GM19351 (cell line): ENCODE measurements around the gene TTC33.

Experiments
- ATAC-seq: cut with Tn5 transposase; IDR thresholded peaks from one replicate; pipeline ENCODE4 v1.9.1; 2021; ENCODE audit warnings: mild to moderate bottlenecking, moderate library complexity; ENCODE audit not compliant: unreplicated experiment

Gene TTC33

GRCh38 chr5:40618926-40619325 lies 136.8 kb downstream of the TTC33 start:
- no peak for ATAC-seq

- peak; percentile 93 for ATAC-seq
These were observed 139.0 kb downstream of the TTC33 start for GRCh38 chr5:40616781-40617180.

GRCh38 chr5:40615586-40616170 lies 140.1 kb downstream of the TTC33 start:
- ATAC-seq: peak; percentile 46

- no peak for ATAC-seq
These were observed 140.7 kb downstream of the TTC33 start for GRCh38 chr5:40614923-40615585.

GRCh38 chr5:40614466-40614865 lies 141.3 kb downstream of the TTC33 start:
- no peak for ATAC-seq

GRCh38 chr5:40607202-40607601 lies 148.6 kb downstream of the TTC33 start:
- ATAC-seq: no peak

- peak; percentile 5 for ATAC-seq
These were observed 149.5 kb downstream of the TTC33 start for GRCh38 chr5:40606077-40606765.

GRCh38 chr5:40605295-40605958 lies 150.3 kb downstream of the TTC33 start:
- peak; percentile 45 for ATAC-seq

- no peak for ATAC-seq
These were observed 152.4 kb downstream of the TTC33 start for GRCh38 chr5:40603378-40603777.

GRCh38 chr5:40601198-40601868 lies 154.4 kb downstream of the TTC33 start:
- ATAC-seq: no peak

- ATAC-seq: no peak
These were observed 155.4 kb downstream of the TTC33 start for GRCh38 chr5:40600383-40600782.

- ATAC-seq: no peak
These were observed 156.1 kb downstream of the TTC33 start for GRCh38 chr5:40599676-40600075.

GRCh38 chr5:40594811-40595210 lies 160.9 kb downstream of the TTC33 start:
- ATAC-seq: no peak

GRCh38 chr5:40591727-40592396 lies 163.9 kb downstream of the TTC33 start:
- ATAC-seq: peak; percentile 97

- ATAC-seq: no peak
These were observed 168.4 kb downstream of the TTC33 start for GRCh38 chr5:40587376-40587775.

- ATAC-seq: peak; percentile 78
These were observed 170.1 kb downstream of the TTC33 start for GRCh38 chr5:40585537-40586267.

GRCh38 chr5:40584054-40584453 lies 171.7 kb downstream of the TTC33 start:
- ATAC-seq: no peak

- peak; percentile 92 for ATAC-seq
These were observed 177.0 kb downstream of the TTC33 start for GRCh38 chr5:40578501-40579451.

GRCh38 chr5:40577718-40578117 lies 178.0 kb downstream of the TTC33 start:
- no peak for ATAC-seq
